DND-41 (cell line): ENCODE results near the gene ACVR2B.

Source experiments
- ATAC-seq: fragments of 200-7000 bp; cut with Tn5 transposase; 3 replicates; pipeline ENCODE4 v1.9.1; 2021; ENCODE audit warnings: low read depth; ENCODE audit not compliant: insufficient read depth
- DNase-seq: peaks from one replicate; pipeline ENCODE4 v3.0.0-alpha.2; 2020
- H2AFZ ChIP-seq: 2 replicates; pipeline ENCODE4 v1.6.0; 2012; ENCODE audit warnings: low read depth, low read length
- H3K27ac ChIP-seq: 2 replicates; pipeline ENCODE4 v1.5.1; 2012; ENCODE audit warnings: low read length, inconsistent platforms
- H3K27me3 ChIP-seq: fragments of 200-600 bp; sonication (generic); 2 replicates; pipeline ENCODE4 v1.6.0; 2012; ENCODE audit warnings: low read length, mild to moderate bottlenecking, inconsistent platforms; ENCODE audit not compliant: insufficient read depth, poor library complexity
- H3K36me3 ChIP-seq: 2 replicates; pipeline ENCODE4 v1.5.1; 2012; ENCODE audit warnings: low read length, inconsistent platforms; ENCODE audit not compliant: insufficient read depth
- H3K4me1 ChIP-seq: 2 replicates; pipeline ENCODE4 v1.5.1; 2012; ENCODE audit warnings: mild to moderate bottlenecking, low read length; ENCODE audit not compliant: insufficient read depth
- H3K4me2 ChIP-seq: 2 replicates; pipeline ENCODE4 v1.6.0; 2012; ENCODE audit warnings: mild to moderate bottlenecking, moderate library complexity, low read length, inconsistent platforms; ENCODE audit not compliant: insufficient read depth
- H3K4me3 ChIP-seq, 2 experiments: fragments of 200-600 bp in 1 of 2; shearing (Covaris generic) in 1 of 2; 2 replicates each; pipeline ENCODE4 v1.5.1; 2012 to 2016; ENCODE audit warnings: inconsistent platforms in 2 of 2, low read length in 2 of 2, mild to moderate bottlenecking in 2 of 2, low read depth in 1 of 2, moderate library complexity in 1 of 2
- H3K79me2 ChIP-seq: 2 replicates; pipeline ENCODE4 v1.6.0; 2012; ENCODE audit warnings: low read length, inconsistent platforms; ENCODE audit not compliant: insufficient read depth
- H3K9ac ChIP-seq: 2 replicates; pipeline ENCODE4 v1.6.0; 2012; ENCODE audit warnings: low read depth, mild to moderate bottlenecking, inconsistent platforms, low read length, moderate library complexity
- H3K9me3 ChIP-seq: 2 replicates; pipeline ENCODE4 v1.5.1; 2012; ENCODE audit warnings: low read length, moderate library complexity, mild to moderate bottlenecking, inconsistent platforms; ENCODE audit not compliant: insufficient read depth, severe bottlenecking
- H4K20me1 ChIP-seq: 2 replicates; pipeline ENCODE4 v1.6.0; 2012; ENCODE audit warnings: low read length; ENCODE audit not compliant: insufficient read depth
- EZH2 ChIP-seq: IDR thresholded peaks from 3 replicates; pipeline ENCODE4 v1.6.1; 2012; ENCODE audit warnings: borderline replicate concordance, low read depth, mild to moderate bottlenecking, moderate library complexity, low read length, inconsistent platforms; ENCODE audit not compliant: severe bottlenecking
- TF ChIP-seq, protein P1 (sequence below): IDR thresholded peaks from 2 replicates; pipeline ENCODE4 v1.5.1; 2012; ENCODE audit warnings: borderline replicate concordance, low read length, moderate library complexity, mild to moderate bottlenecking; ENCODE audit not compliant: poor library complexity, severe bottlenecking; ENCODE audit errors: extremely low read depth

Gene ACVR2B

DNA sequence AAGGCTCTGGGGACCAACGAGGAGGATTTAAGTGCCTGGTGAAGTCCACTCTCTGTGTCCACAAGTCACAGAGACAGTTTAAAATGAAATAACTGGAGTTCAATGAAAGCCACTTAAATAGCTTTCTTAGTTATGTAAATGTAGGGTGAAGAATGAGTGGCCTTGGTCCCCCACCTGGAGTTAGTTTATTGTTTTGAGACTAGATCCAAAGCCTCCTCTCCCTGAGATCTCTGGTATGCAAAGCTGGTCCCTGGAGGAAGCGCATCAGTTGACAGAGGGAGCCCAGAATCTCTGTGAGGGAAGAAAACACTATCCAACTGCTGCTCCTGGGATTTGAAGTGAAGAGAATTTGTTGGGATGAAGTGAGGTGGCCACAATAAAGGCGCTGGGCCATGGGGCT, 83.0 kb downstream of the ACVR2B start:
- H4K20me1 ChIP-seq = peaks cover 5% of the 10 kb centered on the region; the same call in 1 of the 2 replicates
- H3K36me3 ChIP-seq = peaks cover 11% of the 10 kb centered on the region; the same call in 1 of the 2 replicates
- H3K27me3 ChIP-seq = no peaks in the 10 kb centered on the region
- no peak overlapping the region for H3K27ac ChIP-seq
- ATAC-seq (no peak), DNase-seq (no peak)
- H3K9me3 ChIP-seq = no peaks in the 10 kb centered on the region
- H3K4me2 ChIP-seq = no peak overlapping the region
- H3K79me2 ChIP-seq = no peaks in the 10 kb centered on the region
- no peak for TF ChIP-seq EZH2
- TF ChIP-seq, protein P1, sequence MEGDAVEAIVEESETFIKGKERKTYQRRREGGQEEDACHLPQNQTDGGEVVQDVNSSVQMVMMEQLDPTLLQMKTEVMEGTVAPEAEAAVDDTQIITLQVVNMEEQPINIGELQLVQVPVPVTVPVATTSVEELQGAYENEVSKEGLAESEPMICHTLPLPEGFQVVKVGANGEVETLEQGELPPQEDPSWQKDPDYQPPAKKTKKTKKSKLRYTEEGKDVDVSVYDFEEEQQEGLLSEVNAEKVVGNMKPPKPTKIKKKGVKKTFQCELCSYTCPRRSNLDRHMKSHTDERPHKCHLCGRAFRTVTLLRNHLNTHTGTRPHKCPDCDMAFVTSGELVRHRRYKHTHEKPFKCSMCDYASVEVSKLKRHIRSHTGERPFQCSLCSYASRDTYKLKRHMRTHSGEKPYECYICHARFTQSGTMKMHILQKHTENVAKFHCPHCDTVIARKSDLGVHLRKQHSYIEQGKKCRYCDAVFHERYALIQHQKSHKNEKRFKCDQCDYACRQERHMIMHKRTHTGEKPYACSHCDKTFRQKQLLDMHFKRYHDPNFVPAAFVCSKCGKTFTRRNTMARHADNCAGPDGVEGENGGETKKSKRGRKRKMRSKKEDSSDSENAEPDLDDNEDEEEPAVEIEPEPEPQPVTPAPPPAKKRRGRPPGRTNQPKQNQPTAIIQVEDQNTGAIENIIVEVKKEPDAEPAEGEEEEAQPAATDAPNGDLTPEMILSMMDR = no peak
- no peak overlapping the region for H3K4me3 ChIP-seq
- H3K4me1 ChIP-seq = no peaks in the 10 kb centered on the region
- H3K9ac ChIP-seq = no peak overlapping the region
- H2AFZ ChIP-seq = no peak overlapping the region

DNA sequence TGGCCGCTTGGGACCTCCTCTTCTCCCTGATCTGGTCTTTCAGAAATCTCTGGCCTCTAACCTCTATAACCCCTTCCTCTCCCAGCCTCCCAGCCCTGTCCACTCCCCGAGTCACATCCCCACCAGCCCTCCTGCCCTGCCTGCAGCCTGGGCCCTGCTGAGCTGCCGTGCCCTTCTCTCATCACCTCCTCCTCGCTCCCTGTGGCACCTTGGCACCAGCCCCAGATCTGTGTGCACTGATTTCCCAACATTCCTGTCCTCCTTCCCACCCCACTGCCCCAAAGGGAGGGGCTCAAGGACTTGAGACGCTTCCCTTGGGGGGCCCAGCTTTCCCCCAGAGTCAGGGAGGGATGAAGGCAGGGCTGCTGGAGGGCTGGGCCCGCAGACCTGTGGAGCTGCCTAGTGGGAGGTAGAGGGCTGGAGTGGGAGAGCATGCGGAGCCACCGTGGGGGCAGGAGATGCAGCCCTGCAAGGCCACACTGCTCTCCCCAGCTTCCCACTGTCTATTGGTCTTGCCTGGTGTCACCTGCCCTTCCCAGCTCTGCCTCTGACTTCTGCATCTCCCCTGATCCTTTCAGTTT, 85.2 kb downstream of the ACVR2B start:
- no peak overlapping the region for H3K4me3 ChIP-seq
- H3K4me1 ChIP-seq = no peaks in the 10 kb centered on the region
- H3K27me3 ChIP-seq = no peaks in the 10 kb centered on the region
- no peaks in the 10 kb centered on the region for H3K9me3 ChIP-seq
- no peak overlapping the region for H3K9ac ChIP-seq
- H4K20me1 ChIP-seq = no peaks in the 10 kb centered on the region; the same call in 1 of the 2 replicates
- ATAC-seq (no peak; the same call in 2 of the 3 replicates), DNase-seq (no peak)
- H3K36me3 ChIP-seq = peaks cover 6% of the 10 kb centered on the region; the same call in 1 of the 2 replicates
- TF ChIP-seq, protein P1 = no peak
- TF ChIP-seq EZH2 = no peak
- H3K27ac ChIP-seq = no peak overlapping the region
- no peak overlapping the region for H2AFZ ChIP-seq
- no peaks in the 10 kb centered on the region for H3K79me2 ChIP-seq
- H3K4me2 ChIP-seq = no peak overlapping the region

DNA sequence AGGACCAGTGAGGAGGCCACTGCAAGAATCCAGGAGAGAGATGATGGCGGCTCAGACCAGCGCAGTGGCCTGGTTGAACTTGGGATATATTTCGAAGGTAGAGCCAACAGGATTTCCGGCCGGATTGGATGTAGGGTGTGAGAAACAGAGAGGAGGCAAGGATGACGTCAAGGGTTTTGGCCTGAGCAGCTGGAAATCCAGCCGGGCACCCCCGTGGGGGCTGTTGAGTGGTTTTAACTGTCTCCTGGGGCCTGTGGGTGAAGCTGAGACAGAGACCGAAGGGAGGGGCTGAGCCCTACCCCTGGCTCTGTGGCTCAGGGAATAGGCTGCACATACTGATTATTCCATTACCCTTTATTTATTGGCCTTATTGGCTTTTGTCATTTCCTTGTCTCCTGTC, 88.1 kb downstream of the ACVR2B start:
- no peak overlapping the region for H3K4me2 ChIP-seq
- no peaks in the 10 kb centered on the region; the same call in 1 of the 2 replicates for H4K20me1 ChIP-seq
- 0 out of 2 replicates have a peak, but pooled peaks cover 3% of the 10 kb centered on the region for H3K36me3 ChIP-seq
- no peaks in the 10 kb centered on the region for H3K79me2 ChIP-seq
- no peak overlapping the region for H3K4me3 ChIP-seq
- no peak overlapping the region for H3K27ac ChIP-seq
- ATAC-seq = no peak
- H3K9ac ChIP-seq = no peak overlapping the region
- H3K4me1 ChIP-seq = no peaks in the 10 kb centered on the region
- H2AFZ ChIP-seq = no peak overlapping the region
- no peak for DNase-seq
- H3K9me3 ChIP-seq = no peaks in the 10 kb centered on the region
- no peaks in the 10 kb centered on the region for H3K27me3 ChIP-seq
- no peak for TF ChIP-seq EZH2
- TF ChIP-seq, protein P1 = no peak
